HepG2 (cell line): ENCODE results near the gene HLA-DRA.

Experiments used
- CBX5 ChIP-seq: sonication (generic); formaldehyde crosslinking; IDR thresholded peaks from 2 replicates; pipeline ENCODE4 v1.4.0; 2020; ENCODE audit warnings: missing genetic modification reagents, borderline replicate concordance
- CTCF ChIP-seq: sonication (generic); formaldehyde crosslinking; IDR thresholded peaks from 2 replicates; pipeline ENCODE4 v1.5.0; 2020; ENCODE audit warnings: mild to moderate bottlenecking, missing genetic modification reagents, moderate library complexity
- EP300 ChIP-seq, 3 experiments: sonication (generic) in 1 of 3; formaldehyde crosslinking in 1 of 3; IDR thresholded peaks; 2 replicates each; pipeline versions ENCODE4 v1.5.1 to v1.6.1; 2011 to 2020; ENCODE audit warnings: low read depth in 2 of 3, low read length in 2 of 3, borderline replicate concordance in 1 of 3, improper control_type of control experiment in 1 of 3, mild to moderate bottlenecking in 1 of 3, missing genetic modification reagents in 1 of 3, moderate library complexity in 1 of 3
- JUND ChIP-seq: sonication (generic); formaldehyde crosslinking; IDR thresholded peaks from 2 replicates; pipeline ENCODE4 v1.8.0; 2022; ENCODE audit warnings: mild to moderate bottlenecking, missing genetic modification reagents
- PTBP1 ChIP-seq: fragments of 200-400 bp; formaldehyde crosslinking; IDR thresholded peaks from 2 replicates; pipeline ENCODE4 v1.6.1; 2018; ENCODE audit warnings: low read length, low read depth; ENCODE audit not compliant: poor library complexity, severe bottlenecking
- SMARCE1 ChIP-seq: fragments of 450-650 bp; IDR thresholded peaks from 2 replicates; pipeline ENCODE4 v1.6.1; 2017; ENCODE audit warnings: borderline replicate concordance
- ZBTB14 ChIP-seq: sonication (generic); formaldehyde crosslinking; IDR thresholded peaks from 2 replicates; pipeline ENCODE4 v1.4.0; 2020; ENCODE audit warnings: missing genetic modification reagents
- ZNF331 ChIP-seq: sonication (generic); formaldehyde crosslinking; IDR thresholded peaks from 2 replicates; pipeline ENCODE4 v1.4.0; 2020; ENCODE audit warnings: missing genetic modification reagents

- TF ChIP-seq CTCF (CRISPR knock-in tag) (no peak), JUND (CRISPR knock-in tag) (no peak), ZBTB14 (CRISPR knock-in tag) (no peak), SMARCE1 (no peak), ZNF331 (CRISPR knock-in tag) (no peak), CBX5 (CRISPR knock-in tag) (no peak), EP300 (IDR thresholded peaks at IDR 0.05; ENCODE audit: low read depth in 2 of 2, low read length in 2 of 2) (no peak), EP300 (CRISPR knock-in tag; IDR thresholded peaks at IDR 0.05; ENCODE audit: borderline replicate concordance) (no peak), PTBP1 (no peak)
These were observed 3.4 kb downstream of the HLA-DRA start for GRCh38 chr6:32442977-32443552.
